Activated CD8-positive, alpha-beta memory T cell treated with anti-CD3 and anti-CD28 coated beads, Interleukin-2, amount 50 U/mL, for 4 hours (primary cell): ENCODE measurements around the gene PDE4DIP.
"Not testable (repeated sequence)": the region's sequence is repeated elsewhere in the genome, so short reads cannot be mapped to it uniquely, and the experiment has no call there.

ENCODE experiments used
- DNase-seq: peaks from one replicate; pipeline ENCODE4 v3.0.0-alpha.2; 2020

PDE4DIP gene

GRCh38 chr1:148874408-148875388 lies 30.5 kb downstream of the PDE4DIP start:
- DNase-seq: not testable (repeated sequence)

GRCh38 chr1:148879812-148880416 lies 35.7 kb downstream of the PDE4DIP start:
- not testable (repeated sequence) for DNase-seq

GRCh38 chr1:148881261-148881660 lies 37.0 kb downstream of the PDE4DIP start:
- not testable (repeated sequence) for DNase-seq

GRCh38 chr1:148885219-148885618 lies 41.0 kb downstream of the PDE4DIP start:
- DNase-seq: not testable (repeated sequence)

GRCh38 chr1:148886293-148886692 lies 42.1 kb downstream of the PDE4DIP start:
- DNase-seq: not testable (repeated sequence)

- not testable (repeated sequence) for DNase-seq
These were observed 44.4 kb downstream of the PDE4DIP start for GRCh38 chr1:148888597-148888996.

- DNase-seq: not testable (repeated sequence)
These were observed 45.2 kb downstream of the PDE4DIP start for GRCh38 chr1:148889267-148890074.

GRCh38 chr1:148890075-148890568 lies 45.9 kb downstream of the PDE4DIP start:
- DNase-seq: not testable (repeated sequence)

GRCh38 chr1:148894360-148895352 lies 50.4 kb downstream of the PDE4DIP start:
- not testable (repeated sequence) for DNase-seq

GRCh38 chr1:148900026-148900425 lies 55.8 kb downstream of the PDE4DIP start:
- not testable (repeated sequence) for DNase-seq

- DNase-seq: not testable (repeated sequence)
These were observed 56.5 kb downstream of the PDE4DIP start for GRCh38 chr1:148900691-148901090.

- not testable (repeated sequence) for DNase-seq
These were observed 57.1 kb downstream of the PDE4DIP start for GRCh38 chr1:148901150-148901952.

GRCh38 chr1:148901953-148902341 lies 57.7 kb downstream of the PDE4DIP start:
- DNase-seq: not testable (repeated sequence)

GRCh38 chr1:148909219-148909826 lies 65.1 kb downstream of the PDE4DIP start:
- DNase-seq: not testable (repeated sequence)

- not testable (repeated sequence) for DNase-seq
These were observed 67.2 kb downstream of the PDE4DIP start for GRCh38 chr1:148911303-148911928.

GRCh38 chr1:148916222-148916621 lies 72.0 kb downstream of the PDE4DIP start:
- DNase-seq: not testable (repeated sequence)

- not testable (repeated sequence) for DNase-seq
These were observed 72.6 kb downstream of the PDE4DIP start for GRCh38 chr1:148916695-148917348.

GRCh38 chr1:148918836-148919447 lies 74.7 kb downstream of the PDE4DIP start:
- DNase-seq: not testable (repeated sequence)
